HG02943 (cell line): ENCODE results near the gene TPGS1.
A peak's percentile ranks its signal among the peaks of the same experiment; 100 is the strongest.

Experiments used
- ATAC-seq: cut with Tn5 transposase; IDR thresholded peaks from one replicate; pipeline ENCODE4 v1.9.1; 2021; ENCODE audit warnings: mild to moderate bottlenecking, low read depth, moderate library complexity; ENCODE audit not compliant: unreplicated experiment

The TPGS1 gene

GRCh38 chr19:517721-518597 is 10.7 kb downstream of the TPGS1 start:
- ATAC-seq, result no peak

- no peak for ATAC-seq
Observed at GRCh38 chr19:518598-519231, 11.4 kb downstream of the TPGS1 start.

GRCh38 chr19:519449-519865 is 12.2 kb downstream of the TPGS1 start:
- no peak for ATAC-seq

- ATAC-seq, result no peak
Observed at GRCh38 chr19:522726-523125, 15.4 kb downstream of the TPGS1 start.

GRCh38 chr19:524062-524674 is 16.9 kb downstream of the TPGS1 start:
- ATAC-seq, result no peak

GRCh38 chr19:525029-525428 is 17.7 kb downstream of the TPGS1 start:
- no peak for ATAC-seq

- ATAC-seq, result no peak
Observed at GRCh38 chr19:525857-526419, 18.6 kb downstream of the TPGS1 start.

GRCh38 chr19:530134-531008 is 23.1 kb downstream of the TPGS1 start:
- no peak for ATAC-seq

GRCh38 chr19:531009-531752 is 23.9 kb downstream of the TPGS1 start:
- peak; percentile 53 for ATAC-seq

GRCh38 chr19:531753-532560 is 24.7 kb downstream of the TPGS1 start, which contains the start of gene CDC34:
CDC34 (plus strand) TSS chr19:531760; CDS start chr19:531932, 172 bp downstream.
- peak; percentile 34 for ATAC-seq

GRCh38 chr19:532561-533363 is 25.5 kb downstream of the TPGS1 start:
- ATAC-seq, result no peak

- no peak for ATAC-seq
Observed at GRCh38 chr19:533364-534058, 26.2 kb downstream of the TPGS1 start.

GRCh38 chr19:534088-534487 is 26.8 kb downstream of the TPGS1 start:
- no peak for ATAC-seq

- no peak for ATAC-seq
Observed at GRCh38 chr19:535017-535835, 27.9 kb downstream of the TPGS1 start.

- no peak for ATAC-seq
Observed at GRCh38 chr19:536031-536880, 29.0 kb downstream of the TPGS1 start.
